Right ventricle myocardium inferior (tissue), 1 donor: Measurements from ENCODE around the gene CAPN8. TPM values are rescaled to one million over a fixed set of nuclear protein-coding genes. Genes with fewer than 3 reads are reported as not detected.

Experiments
- ATAC-seq: fragments of 200-7000 bp; cut with Tn5 transposase; one replicate; pipeline ENCODE4 v1.9.1; 2020; ENCODE audit warnings: mild to moderate bottlenecking, moderate library complexity
- DNase-seq: peaks from one replicate; pipeline ENCODE4 v3.0.0; 2021; ENCODE audit errors: missing footprints
- intact Hi-C: fragments of 100-400 bp; cut with DNase I; formaldehyde crosslinking; loops from one replicate; pipeline ENCODE4 v1.11.0; 2022
- long read RNA-seq: library from polyadenylated mRNA; unstranded; transcript quantifications from one replicate; pipeline ENCODE4 v2.0.0, GENCODE V29; 2021
- total RNA-seq: library from RNA; stranded (reverse); fragmentation: NEBNext Ultra II Directional; extraction: Animal tissue kit (Norgen Biotek cat#: 25700); gene quantifications from one replicate; pipeline ENCODE4 v1.2.1, GENCODE V29; 2021
- donor health status: DM: no; HTN: yes; CAD: no; lungs with severe emphysema.

CAPN8 gene
- not detected for total RNA-seq
- long read RNA-seq: 0 reads

- DNase-seq (no peak), ATAC-seq (no peak)
- intact Hi-C loops: no loop called here
Measured at GRCh38 chr1:223665592-223666312, at the start of gene CAPN8. Gene CAPN8, minus strand, starts transcription at chr1:223665701. Its CDS starts 55 bp downstream, at chr1:223665646.

GRCh38 chr1:223714849-223715603 lies 49.5 kb upstream of the CAPN8 start:
- intact Hi-C loops: loop anchor here (5.0 kb wide), 1 partner anchor 132 kb away; the partner anchor contains the start of gene TP53BP2
- no peak for DNase-seq
- no peak for ATAC-seq

- no peak for DNase-seq
- intact Hi-C loops: loop anchor here (5.0 kb wide), 1 partner anchor 133 kb away; the partner anchor contains the start of gene TP53BP2
- no peak for ATAC-seq
Measured at GRCh38 chr1:223714421-223714724, 48.9 kb upstream of the CAPN8 start.

- intact Hi-C loops: loop anchor here (5.0 kb wide), 1 partner anchor 134 kb away; the partner anchor contains the start of gene TP53BP2
- no peak for DNase-seq
- ATAC-seq: no peak
Measured at GRCh38 chr1:223713546-223714420, 48.3 kb upstream of the CAPN8 start.

GRCh38 chr1:223712850-223713474 lies 47.5 kb upstream of the CAPN8 start:
- peak; percentile 78 for DNase-seq

GRCh38 chr1:223712194-223712849 lies 46.8 kb upstream of the CAPN8 start, which contains the start of gene CAPN2:
Gene CAPN2, plus strand, starts transcription at chr1:223712539. Its CDS starts 102 bp downstream, at chr1:223712641.
- DNase-seq (peak; percentile 92), ATAC-seq (peak; percentile 95)
- intact Hi-C loops: loop anchor here (1.0 to 5.0 kb wide), 2 partner anchors 37 to 135 kb away; partner anchors contain the start of gene TP53BP2

More at GRCh38 chr1:223712850-223713474, 47.5 kb upstream of the CAPN8 start:
- intact Hi-C loops: loop anchor here (1.0 to 5.0 kb wide), 2 partner anchors 36 to 134 kb away; partner anchors contain the start of gene TP53BP2
- peak; percentile 57 for ATAC-seq

- no peak for ATAC-seq
- no peak for DNase-seq
- intact Hi-C loops: loop anchor here (1.0 to 5.0 kb wide), 2 partner anchors 38 to 136 kb away; partner anchors contain the start of gene TP53BP2
Measured at GRCh38 chr1:223711747-223712193, 46.3 kb upstream of the CAPN8 start.

- ATAC-seq: no peak
- intact Hi-C loops: loop anchor here (5.0 kb wide), 1 partner anchor 136 kb away; the partner anchor contains the start of gene TP53BP2
- no peak for DNase-seq
Measured at GRCh38 chr1:223711173-223711572, 45.7 kb upstream of the CAPN8 start.

- no peak for DNase-seq
- no peak for ATAC-seq
- intact Hi-C loops: loop anchor here (5.0 kb wide), 1 partner anchor 137 kb away; the partner anchor contains the start of gene TP53BP2
Measured at GRCh38 chr1:223710179-223711133, 45.0 kb upstream of the CAPN8 start.

- DNase-seq (no peak), ATAC-seq (no peak)
- intact Hi-C loops: no loop called here
Measured at GRCh38 chr1:223709598-223709997, 44.1 kb upstream of the CAPN8 start.

GRCh38 chr1:223708651-223709268 lies 43.3 kb upstream of the CAPN8 start:
- ATAC-seq (no peak), DNase-seq (no peak)
- intact Hi-C loops: no loop called here

- no peak for DNase-seq
- no peak for ATAC-seq
- intact Hi-C loops: no loop called here
Measured at GRCh38 chr1:223708001-223708359, 42.5 kb upstream of the CAPN8 start.

GRCh38 chr1:223707256-223708000 lies 41.9 kb upstream of the CAPN8 start:
- intact Hi-C loops: no loop called here
- ATAC-seq: peak; percentile 76
- DNase-seq: peak; percentile 73

GRCh38 chr1:223706077-223706973 lies 40.8 kb upstream of the CAPN8 start:
- intact Hi-C loops: no loop called here
- ATAC-seq (no peak), DNase-seq (no peak)
